Activated CD4-positive, alpha-beta T cell treated with anti-CD3 and anti-CD28 coated beads, Interleukin-2, amount 10 ng/mL, durations not matched to agents 24 days and 14 days (primary cell): ENCODE data around the gene MAN2A2. TPM values are rescaled to one million over a fixed set of nuclear protein-coding genes. Genes with fewer than 3 reads are reported as not detected.
"Not testable (repeated sequence)": the region's sequence is repeated elsewhere in the genome, so short reads cannot be mapped to it uniquely, and the experiment has no call there.

Source experiments
- DNase-seq: peaks from one replicate; pipeline ENCODE4 v3.0.0; 2022
- H3K27ac Mint-ChIP-seq: one replicate; pipeline ENCODE4 v1.8.0; 2022; ENCODE audit warnings: mild to moderate bottlenecking, mixed read lengths
- H3K27me3 Mint-ChIP-seq: one replicate; pipeline ENCODE4 v1.8.0; 2022; ENCODE audit warnings: mixed read lengths
- H3K36me3 Mint-ChIP-seq: one replicate; pipeline ENCODE4 v1.8.0; 2022; ENCODE audit warnings: low read depth, mild to moderate bottlenecking, mixed read lengths
- H3K4me1 Mint-ChIP-seq: one replicate; pipeline ENCODE4 v1.8.0; 2021; ENCODE audit warnings: mixed read lengths
- H3K4me3 Mint-ChIP-seq: one replicate; pipeline ENCODE4 v1.8.0; 2022; ENCODE audit warnings: mild to moderate bottlenecking, moderate library complexity, mixed read lengths
- H3K9me3 Mint-ChIP-seq: one replicate; pipeline ENCODE4 v1.8.0; 2021; ENCODE audit warnings: mixed read lengths
- intact Hi-C: fragments of 100-400 bp; cut with micrococcal nuclease; formaldehyde crosslinking; loops from one replicate; pipeline ENCODE4 v1.15.1; 2023
- total RNA-seq: library from RNA; stranded (reverse); gene quantifications from 2 replicates; pipeline ENCODE4 v1.2.3, GENCODE V29; 2022

Gene MAN2A2
- total RNA-seq, 1 donor from 2014 or later: 196 TPM

GRCh38 chr15:90918034-90918788 lies 15.1 kb downstream of the MAN2A2 start:
- no peak for DNase-seq
- Mint-ChIP-seq H3K4me3 (no peak overlapping the region), H3K27ac (no peak overlapping the region), H3K27me3 (no peaks in the 10 kb centered on the region), H3K36me3 (peaks cover 79% of the 10 kb centered on the region), H3K4me1 (peaks cover 15% of the 10 kb centered on the region), H3K9me3 (no peaks in the 10 kb centered on the region)
- intact Hi-C loops: no loop called here

GRCh38 chr15:90918835-90919234 lies 15.7 kb downstream of the MAN2A2 start:
- H3K27me3 Mint-ChIP-seq: no peaks in the 10 kb centered on the region
- no peak overlapping the region for H3K4me3 Mint-ChIP-seq
- no peak overlapping the region for H3K27ac Mint-ChIP-seq
- no peaks in the 10 kb centered on the region for H3K9me3 Mint-ChIP-seq
- peaks cover 77% of the 10 kb centered on the region for H3K36me3 Mint-ChIP-seq
- intact Hi-C loops: no loop called here
- DNase-seq: no peak
- H3K4me1 Mint-ChIP-seq: peaks cover 19% of the 10 kb centered on the region

GRCh38 chr15:90921887-90922286 lies 18.8 kb downstream of the MAN2A2 start:
- intact Hi-C loops: no loop called here
- H3K9me3 Mint-ChIP-seq: no peaks in the 10 kb centered on the region
- H3K4me3 Mint-ChIP-seq: no peak overlapping the region
- no peak for DNase-seq
- peaks cover 29% of the 10 kb centered on the region for H3K4me1 Mint-ChIP-seq
- H3K27me3 Mint-ChIP-seq: no peaks in the 10 kb centered on the region
- peaks cover 55% of the 10 kb centered on the region for H3K36me3 Mint-ChIP-seq
- H3K27ac Mint-ChIP-seq: peak overlapping the region; percentile 53

- peaks cover 29% of the 10 kb centered on the region for H3K4me1 Mint-ChIP-seq
- DNase-seq: peak; percentile 73
- H3K4me3 Mint-ChIP-seq, H3K27me3 Mint-ChIP-seq, H3K9me3 Mint-ChIP-seq, intact Hi-C loops: not testable (repeated sequence)
- peak overlapping the region; percentile 78 for H3K27ac Mint-ChIP-seq
- H3K36me3 Mint-ChIP-seq: peaks cover 46% of the 10 kb centered on the region
These were observed 19.7 kb downstream of the MAN2A2 start for GRCh38 chr15:90922712-90923322.

- DNase-seq: no peak
- peaks cover 34% of the 10 kb centered on the region for H3K36me3 Mint-ChIP-seq
- H3K27ac Mint-ChIP-seq: peak overlapping the region; percentile 77
- no peak overlapping the region for H3K4me3 Mint-ChIP-seq
- H3K4me1 Mint-ChIP-seq: peaks cover 35% of the 10 kb centered on the region
- intact Hi-C loops: loop anchor here (1.0 kb wide), 1 partner anchor 22 kb away; no protein-coding TSS in a partner anchor
- no peaks in the 10 kb centered on the region for H3K27me3 Mint-ChIP-seq
- no peaks in the 10 kb centered on the region for H3K9me3 Mint-ChIP-seq
These were observed 21.3 kb downstream of the MAN2A2 start for GRCh38 chr15:90924375-90924774.

- peaks cover 16% of the 10 kb centered on the region for H3K36me3 Mint-ChIP-seq
- H3K9me3 Mint-ChIP-seq, H3K27me3 Mint-ChIP-seq, intact Hi-C loops, H3K4me3 Mint-ChIP-seq, H3K27ac Mint-ChIP-seq, DNase-seq: not testable (repeated sequence)
- peaks cover 48% of the 10 kb centered on the region for H3K4me1 Mint-ChIP-seq
These were observed 23.7 kb downstream of the MAN2A2 start for GRCh38 chr15:90926766-90927165.

- peak overlapping the region; percentile 64 for H3K27ac Mint-ChIP-seq
- H3K27me3 Mint-ChIP-seq, H3K9me3 Mint-ChIP-seq, intact Hi-C loops, DNase-seq: not testable (repeated sequence)
- H3K4me3 Mint-ChIP-seq: peak overlapping the region; percentile 40
- H3K36me3 Mint-ChIP-seq: peaks cover 11% of the 10 kb centered on the region
- peaks cover 42% of the 10 kb centered on the region for H3K4me1 Mint-ChIP-seq
These were observed 25.0 kb downstream of the MAN2A2 start for GRCh38 chr15:90928106-90928505.

- peaks cover 42% of the 10 kb centered on the region for H3K4me1 Mint-ChIP-seq
- intact Hi-C loops: loop anchor here (5.0 to 10.0 kb wide), 5 partner anchors 57 to 1595 kb away; partner anchors contain the start of genes IQGAP1 and POLG
- peak overlapping the region; percentile 99 for H3K4me3 Mint-ChIP-seq
- H3K9me3 Mint-ChIP-seq: no peaks in the 10 kb centered on the region
- peaks cover 5% of the 10 kb centered on the region for H3K36me3 Mint-ChIP-seq
- H3K27ac Mint-ChIP-seq: peak overlapping the region; percentile 99
- DNase-seq: peak; percentile 64
- H3K27me3 Mint-ChIP-seq: no peaks in the 10 kb centered on the region
These were observed 26.3 kb downstream of the MAN2A2 start for GRCh38 chr15:90929246-90930019.

- H3K27me3 Mint-ChIP-seq: no peaks in the 10 kb centered on the region
- H3K27ac Mint-ChIP-seq: peak overlapping the region; percentile 99
- intact Hi-C loops: loop anchor here (5.0 to 10.0 kb wide), 5 partner anchors 59 to 1596 kb away; partner anchors contain the start of genes IQGAP1 and POLG
- peaks cover 4% of the 10 kb centered on the region for H3K36me3 Mint-ChIP-seq
- DNase-seq: peak; percentile 67
- H3K4me3 Mint-ChIP-seq: peak overlapping the region; percentile 99
- H3K9me3 Mint-ChIP-seq: no peaks in the 10 kb centered on the region
- H3K4me1 Mint-ChIP-seq: peaks cover 39% of the 10 kb centered on the region
These were observed 27.9 kb downstream of the MAN2A2 start for GRCh38 chr15:90930861-90931574.

- no peaks in the 10 kb centered on the region for H3K9me3 Mint-ChIP-seq
- H3K4me1 Mint-ChIP-seq: peaks cover 44% of the 10 kb centered on the region
- intact Hi-C loops: loop anchor here (5.0 to 10.0 kb wide), 5 partner anchors 59 to 1597 kb away; partner anchors contain the start of genes IQGAP1 and POLG
These were observed 28.4 kb downstream of the MAN2A2 start for GRCh38 chr15:90931575-90931827.

GRCh38 chr15:90931828-90932659 lies 28.9 kb downstream of the MAN2A2 start, which contains the start of gene HDDC3:
Gene HDDC3 (minus strand): TSS chr15:90932549. CDS start chr15:90932540, 9 bp downstream.
- Mint-ChIP-seq H3K27me3 (no peaks in the 10 kb centered on the region), H3K9me3 (no peaks in the 10 kb centered on the region), H3K4me1 (peaks cover 49% of the 10 kb centered on the region), H3K27ac (peak within 1 kb of the TSS; percentile 99), H3K36me3 (peaks cover 13% of the 10 kb centered on the region), H3K4me3 (peak within 1 kb of the TSS; percentile 99)
- DNase-seq: peak; percentile 98
- intact Hi-C loops: loop anchor here (1.0 to 10.0 kb wide), 7 partner anchors 60 to 1597 kb away; partner anchors contain the start of genes CIB1, IQGAP1, POLG and PRC1

More at GRCh38 chr15:90931575-90931827, 28.4 kb downstream of the MAN2A2 start:
- Mint-ChIP-seq H3K27ac (peak overlapping the region; percentile 99), H3K4me3 (peak overlapping the region; percentile 99), H3K36me3 (peaks cover 9% of the 10 kb centered on the region), H3K27me3 (no peaks in the 10 kb centered on the region)
- DNase-seq: no peak

- no peaks in the 10 kb centered on the region for H3K9me3 Mint-ChIP-seq
- peaks cover 13% of the 10 kb centered on the region for H3K36me3 Mint-ChIP-seq
- DNase-seq: no peak
- H3K27ac Mint-ChIP-seq: peak overlapping the region; percentile 99
- intact Hi-C loops: loop anchor here (1.0 to 10.0 kb wide), 7 partner anchors 60 to 1598 kb away; partner anchors contain the start of genes CIB1, IQGAP1, POLG and PRC1
- no peaks in the 10 kb centered on the region for H3K27me3 Mint-ChIP-seq
- peaks cover 49% of the 10 kb centered on the region for H3K4me1 Mint-ChIP-seq
- H3K4me3 Mint-ChIP-seq: peak overlapping the region; percentile 99
These were observed 29.5 kb downstream of the MAN2A2 start for GRCh38 chr15:90932660-90932991.
